ENCODE data around the gene IFFO2. TPM values are rescaled to one million over a fixed set of nuclear protein-coding genes. Genes with fewer than 3 reads are reported as not detected.
A peak's percentile ranks its signal among the peaks of the same experiment; 100 is the strongest.

The IFFO2 gene
- total RNA-seq, 1 donor from 2014 or later, result 107 TPM

DNA sequence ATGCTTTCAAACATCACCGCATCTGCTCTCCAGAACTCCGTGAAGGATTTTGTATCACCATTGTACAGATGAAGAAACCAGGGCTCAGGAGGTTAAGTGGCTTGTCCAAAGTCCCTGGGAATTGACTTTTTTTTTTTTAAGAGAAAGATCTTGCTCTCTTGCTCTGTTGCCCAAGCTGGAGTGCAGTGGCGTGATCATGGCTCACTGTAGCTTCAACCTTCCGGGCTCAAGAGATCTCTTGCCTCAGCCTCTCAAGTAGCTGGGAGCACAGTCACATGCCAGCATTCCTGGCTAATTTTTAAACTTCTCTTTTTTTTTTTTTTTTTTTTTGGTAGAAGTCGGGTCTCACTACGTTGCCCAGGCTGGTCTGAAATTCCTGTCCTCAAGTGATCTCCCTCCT, 90.2 kb downstream of the IFFO2 start:
- H3K4me3 ChIP-seq (ENCODE audit: low read depth, low read length), result no peak overlapping the region
- DNase-seq (ENCODE audit: low read depth), result peak; percentile 31
- TF ChIP-seq, protein P1, sequence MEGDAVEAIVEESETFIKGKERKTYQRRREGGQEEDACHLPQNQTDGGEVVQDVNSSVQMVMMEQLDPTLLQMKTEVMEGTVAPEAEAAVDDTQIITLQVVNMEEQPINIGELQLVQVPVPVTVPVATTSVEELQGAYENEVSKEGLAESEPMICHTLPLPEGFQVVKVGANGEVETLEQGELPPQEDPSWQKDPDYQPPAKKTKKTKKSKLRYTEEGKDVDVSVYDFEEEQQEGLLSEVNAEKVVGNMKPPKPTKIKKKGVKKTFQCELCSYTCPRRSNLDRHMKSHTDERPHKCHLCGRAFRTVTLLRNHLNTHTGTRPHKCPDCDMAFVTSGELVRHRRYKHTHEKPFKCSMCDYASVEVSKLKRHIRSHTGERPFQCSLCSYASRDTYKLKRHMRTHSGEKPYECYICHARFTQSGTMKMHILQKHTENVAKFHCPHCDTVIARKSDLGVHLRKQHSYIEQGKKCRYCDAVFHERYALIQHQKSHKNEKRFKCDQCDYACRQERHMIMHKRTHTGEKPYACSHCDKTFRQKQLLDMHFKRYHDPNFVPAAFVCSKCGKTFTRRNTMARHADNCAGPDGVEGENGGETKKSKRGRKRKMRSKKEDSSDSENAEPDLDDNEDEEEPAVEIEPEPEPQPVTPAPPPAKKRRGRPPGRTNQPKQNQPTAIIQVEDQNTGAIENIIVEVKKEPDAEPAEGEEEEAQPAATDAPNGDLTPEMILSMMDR (conservative IDR thresholded peaks at IDR 0.05; ENCODE audit: low read depth, low read length), result no peak

DNA sequence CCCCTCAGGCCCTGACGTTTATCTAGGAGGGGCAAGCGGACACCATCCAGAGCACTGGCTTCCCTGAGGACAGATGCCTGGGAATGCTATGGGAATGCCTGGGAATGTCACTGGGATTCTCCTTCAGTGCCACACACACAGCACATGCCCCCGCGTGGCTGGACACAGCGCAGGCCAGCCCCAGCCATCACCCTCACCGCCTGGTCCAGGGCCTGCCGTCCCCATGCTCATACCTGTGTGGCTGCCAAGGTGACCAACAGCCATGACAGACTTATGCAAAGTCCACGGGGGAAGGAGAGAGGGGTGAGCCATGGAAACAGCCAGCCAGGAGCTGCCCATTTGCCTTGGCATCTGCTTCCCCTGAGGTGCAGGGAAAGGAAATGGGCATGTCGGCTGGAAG, 91.3 kb downstream of the IFFO2 start:
- H3K4me3 ChIP-seq (ENCODE audit: low read depth, low read length), result no peak overlapping the region
- no peak for DNase-seq (ENCODE audit: low read depth)

DNA sequence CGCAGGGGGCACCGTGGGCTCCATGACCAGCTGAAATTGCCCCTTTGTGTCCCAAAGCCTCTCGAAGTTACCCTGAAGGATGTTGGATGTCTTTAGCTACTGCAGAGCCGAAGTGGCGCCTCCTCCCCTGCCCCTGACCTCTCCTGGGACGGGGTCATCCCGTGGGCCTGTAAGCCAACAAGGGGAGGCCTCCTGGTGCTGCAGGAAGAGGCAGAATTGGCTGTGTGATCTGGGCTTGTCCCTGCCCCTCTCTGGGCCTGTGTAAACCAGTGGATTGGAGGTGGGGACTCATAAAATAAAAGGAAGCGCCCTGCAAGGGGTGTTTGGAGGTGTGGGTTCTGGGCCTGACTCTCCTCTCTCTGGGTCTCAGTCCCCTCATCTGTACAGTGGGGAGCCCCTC, 94.9 kb downstream of the IFFO2 start:
- no peak overlapping the region for H3K4me3 ChIP-seq (ENCODE audit: low read depth, low read length)

More for the DNA sequence above, 91.3 kb downstream of the IFFO2 start:
- TF ChIP-seq, protein P1 (conservative IDR thresholded peaks at IDR 0.05; ENCODE audit: low read depth, low read length), result no peak

GRCh38 chr1:18861082-18861481, 95.4 kb downstream of the IFFO2 start:
- H3K4me3 ChIP-seq (ENCODE audit: low read depth, low read length), result no peak overlapping the region
- TF ChIP-seq, protein P1 (conservative IDR thresholded peaks at IDR 0.05; ENCODE audit: low read depth, low read length), result no peak
- no peak for DNase-seq (ENCODE audit: low read depth)

More for the DNA sequence above, 94.9 kb downstream of the IFFO2 start:
- TF ChIP-seq, protein P1 (conservative IDR thresholded peaks at IDR 0.05; ENCODE audit: low read depth, low read length), result no peak
- DNase-seq (ENCODE audit: low read depth), result no peak

DNA sequence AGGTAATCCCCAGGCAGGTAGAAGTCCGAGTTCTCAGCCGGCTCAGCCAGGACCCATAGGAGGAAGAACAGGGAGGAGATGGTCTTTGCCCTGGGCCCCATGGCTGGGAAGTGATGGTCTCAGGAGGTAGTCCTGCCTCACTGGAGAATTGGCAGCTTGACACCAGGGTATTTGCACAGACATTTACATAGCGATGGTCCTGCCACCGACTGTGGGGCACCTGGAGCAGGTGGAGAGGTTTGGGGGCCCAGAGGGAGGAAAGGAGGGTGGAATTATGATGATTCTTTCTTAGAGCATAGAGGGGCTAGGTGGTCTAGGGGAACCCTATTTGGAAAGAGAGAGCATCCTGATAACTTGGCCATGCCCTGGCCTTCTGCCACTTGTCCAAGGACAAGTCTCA, 96.9 kb downstream of the IFFO2 start, which contains the start of gene TAS1R2:
Gene TAS1R2 (minus strand): TSS at position 101 of the 400 bp plus-strand sequence. CDS start 0 bp downstream, at position 101.
- DNase-seq (ENCODE audit: low read depth), result no peak
- TF ChIP-seq, protein P1 (conservative IDR thresholded peaks at IDR 0.05; ENCODE audit: low read depth, low read length), result no peak

GRCh38 chr1:18858070-18858688, 98.3 kb downstream of the IFFO2 start:
- TF ChIP-seq, protein P1 (conservative IDR thresholded peaks at IDR 0.05; ENCODE audit: low read depth, low read length), result no peak
- H3K4me3 ChIP-seq (ENCODE audit: low read depth, low read length), result no peak overlapping the region
- DNase-seq (ENCODE audit: low read depth), result no peak

More for the DNA sequence above, 96.9 kb downstream of the IFFO2 start, which contains the start of gene TAS1R2:
- no peak within 1 kb of the TSS for H3K4me3 ChIP-seq (ENCODE audit: low read depth, low read length)

DNA sequence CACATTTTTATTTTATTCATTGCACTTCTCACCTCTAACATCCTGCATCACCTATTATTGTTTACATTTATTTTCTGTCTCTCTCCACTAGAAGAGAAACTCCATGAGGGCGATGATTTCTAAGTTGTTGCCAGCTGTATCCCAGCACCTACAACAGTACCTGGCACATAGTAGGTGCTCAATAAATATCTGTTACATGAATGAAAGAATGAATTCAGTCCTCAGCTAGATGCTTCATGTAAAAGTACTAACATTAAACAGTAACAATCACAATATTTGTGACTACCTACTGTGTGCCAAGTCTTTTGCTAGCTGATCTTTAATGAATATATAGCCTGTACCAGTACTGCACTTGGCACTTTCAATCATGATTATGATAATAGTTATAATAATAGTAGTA, 100.0 kb downstream of the IFFO2 start:
- no peak overlapping the region for H3K4me3 ChIP-seq (ENCODE audit: low read depth, low read length)
- TF ChIP-seq, protein P1 (conservative IDR thresholded peaks at IDR 0.05; ENCODE audit: low read depth, low read length), result no peak
- no peak for DNase-seq (ENCODE audit: low read depth)

Data from epithelial cell of proximal tubule (primary cell).